HG02840 (cell line): ENCODE measurements around the gene SHB.
"Not testable (repeated sequence)": the region's sequence is repeated elsewhere in the genome, so short reads cannot be mapped to it uniquely, and the experiment has no call there.

ENCODE experiments used
- ATAC-seq: cut with Tn5 transposase; IDR thresholded peaks from one replicate; pipeline ENCODE4 v1.9.1; 2021; ENCODE audit warnings: mild to moderate bottlenecking, moderate library complexity, moderate number of reproducible peaks; ENCODE audit not compliant: unreplicated experiment, low FRiP score

The SHB gene

DNA sequence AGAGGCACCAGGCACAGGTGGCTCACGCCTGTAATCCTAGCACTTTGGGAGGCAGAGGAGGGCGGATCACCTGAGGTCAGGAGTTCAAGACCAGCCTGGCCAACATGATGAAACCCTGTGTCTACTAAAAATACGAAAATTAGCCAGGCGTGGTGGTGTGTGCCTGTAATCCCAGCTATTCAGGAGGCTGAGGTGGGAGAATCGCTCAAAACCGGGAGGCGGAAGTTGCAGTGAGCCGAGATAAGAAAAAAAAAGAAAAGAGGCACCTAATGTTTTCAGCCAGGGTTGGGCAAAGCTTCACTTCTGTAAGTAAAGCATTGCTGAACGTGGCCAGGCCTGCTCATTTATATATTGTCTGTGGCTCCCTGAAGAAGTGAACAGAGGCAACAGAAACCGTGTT, 23.1 kb downstream of the SHB start:
- not testable (repeated sequence) for ATAC-seq

DNA sequence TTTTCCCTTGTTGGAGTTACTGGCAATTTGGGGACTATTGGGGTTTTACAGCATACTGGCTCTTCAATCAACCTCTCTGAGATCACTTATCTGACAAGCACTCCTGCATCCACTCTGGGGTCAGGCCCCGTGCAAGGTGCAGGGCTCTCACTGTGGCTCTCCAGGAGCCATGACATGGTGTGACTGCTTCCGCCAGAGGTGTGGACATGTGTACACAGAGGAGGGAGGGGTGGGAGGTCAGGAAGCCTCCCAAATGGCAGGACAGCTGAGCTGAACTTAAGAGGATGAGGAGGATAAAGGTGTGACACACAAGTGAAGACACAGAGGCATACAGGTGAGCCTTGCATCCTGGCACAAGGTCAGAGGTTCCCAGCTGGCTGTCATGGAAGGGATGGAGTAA, 24.3 kb downstream of the SHB start:
- no peak for ATAC-seq

DNA sequence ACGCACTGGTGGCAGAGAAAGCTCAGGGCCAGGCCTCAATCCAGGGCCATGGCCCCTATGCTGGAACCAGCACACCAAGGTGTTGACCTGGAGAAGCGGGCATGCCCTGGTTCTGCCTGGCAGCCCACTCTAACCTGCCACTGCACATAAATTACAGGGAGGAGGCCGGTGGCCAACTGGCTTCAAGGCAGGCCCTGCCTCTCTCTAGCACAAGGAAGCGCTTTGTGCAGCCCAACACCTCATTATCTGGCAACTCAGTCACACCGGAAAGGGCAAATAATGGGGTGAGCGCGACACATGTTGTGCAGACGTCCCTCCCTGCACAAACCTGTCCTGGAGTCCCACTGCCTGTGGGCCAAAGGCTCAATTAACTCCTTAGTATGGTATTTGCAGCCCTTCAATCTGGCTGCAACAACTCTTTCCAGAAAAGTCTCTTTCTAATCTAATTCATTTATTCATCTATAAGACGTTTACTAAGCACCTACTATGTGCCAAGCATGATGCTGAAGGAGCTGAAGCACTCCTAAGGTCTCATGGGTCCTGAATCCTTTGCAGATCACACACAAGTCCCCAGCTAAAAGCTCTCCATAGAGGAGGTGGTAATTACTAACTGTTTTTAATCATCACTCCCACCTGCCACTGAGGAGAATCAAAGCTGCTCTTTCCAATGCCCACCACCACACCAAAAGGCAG, 24.9 kb downstream of the SHB start:
- ATAC-seq = no peak

DNA sequence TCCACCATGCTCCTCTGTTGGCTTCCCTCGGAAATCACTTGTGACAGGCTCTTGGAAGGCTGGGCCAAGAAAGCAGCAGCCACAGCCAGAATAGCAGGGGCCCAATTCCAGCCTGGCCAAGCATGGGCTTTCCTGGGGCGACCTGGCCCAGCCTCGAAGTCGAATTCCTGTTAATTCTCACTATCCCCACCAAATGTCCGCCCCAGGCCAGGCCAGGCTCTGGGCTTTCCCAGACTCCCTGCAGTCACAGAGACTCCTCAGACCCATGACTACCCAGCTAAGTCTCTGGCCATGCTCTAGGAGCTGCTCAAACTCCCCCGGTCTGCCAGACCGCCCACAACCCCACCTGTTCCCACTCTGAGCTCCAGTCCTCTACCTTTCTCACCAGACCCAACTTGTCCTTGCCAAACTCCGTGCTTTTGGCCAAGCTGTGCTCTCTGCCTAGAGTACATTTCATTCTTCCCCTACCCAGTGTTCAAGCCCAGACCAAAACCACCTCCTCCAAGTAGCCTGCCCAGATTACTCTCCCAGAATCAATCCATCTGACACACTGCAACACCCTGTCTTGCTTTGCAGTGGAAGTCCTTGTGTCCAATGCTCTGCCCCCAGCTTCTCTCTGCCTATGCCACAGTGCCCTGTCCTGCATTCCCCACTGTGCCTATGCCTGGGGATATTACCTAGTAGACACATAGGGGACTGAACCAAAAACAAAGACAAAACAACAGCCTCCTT, 26.2 kb downstream of the SHB start:
- no peak for ATAC-seq

DNA sequence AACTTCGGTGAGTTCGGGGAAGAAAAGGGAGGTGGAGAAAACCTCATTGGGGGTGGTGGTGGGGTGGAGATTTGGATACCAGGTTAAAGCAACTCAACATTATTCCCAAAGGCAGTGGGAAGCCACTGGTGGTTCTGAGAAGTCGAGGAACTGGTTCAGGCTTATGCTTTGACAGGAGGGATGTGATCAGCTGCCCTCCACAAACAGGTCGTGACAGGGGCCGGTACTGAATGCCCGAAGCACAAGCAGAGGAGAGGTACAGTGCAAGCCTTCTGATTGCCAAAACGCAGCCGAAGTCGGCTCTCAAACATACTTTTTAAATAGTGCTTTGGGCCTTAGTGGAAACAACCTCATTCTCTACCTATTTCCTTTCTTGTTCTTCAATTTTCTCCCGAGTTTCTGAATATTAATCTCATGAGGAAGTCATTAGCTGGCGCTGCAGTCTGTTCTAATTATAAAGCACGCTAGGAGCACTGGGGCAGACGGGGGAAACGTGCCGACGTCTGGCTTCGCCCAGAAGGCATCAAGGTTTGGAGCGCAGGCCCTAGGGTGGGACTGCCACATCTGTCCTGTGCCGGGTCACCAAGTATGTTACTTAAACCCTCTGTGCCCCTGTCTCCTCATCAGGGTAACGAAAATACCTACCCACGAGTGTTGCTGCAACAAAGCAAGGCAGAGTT, 27.3 kb downstream of the SHB start:
- ATAC-seq = no peak

DNA sequence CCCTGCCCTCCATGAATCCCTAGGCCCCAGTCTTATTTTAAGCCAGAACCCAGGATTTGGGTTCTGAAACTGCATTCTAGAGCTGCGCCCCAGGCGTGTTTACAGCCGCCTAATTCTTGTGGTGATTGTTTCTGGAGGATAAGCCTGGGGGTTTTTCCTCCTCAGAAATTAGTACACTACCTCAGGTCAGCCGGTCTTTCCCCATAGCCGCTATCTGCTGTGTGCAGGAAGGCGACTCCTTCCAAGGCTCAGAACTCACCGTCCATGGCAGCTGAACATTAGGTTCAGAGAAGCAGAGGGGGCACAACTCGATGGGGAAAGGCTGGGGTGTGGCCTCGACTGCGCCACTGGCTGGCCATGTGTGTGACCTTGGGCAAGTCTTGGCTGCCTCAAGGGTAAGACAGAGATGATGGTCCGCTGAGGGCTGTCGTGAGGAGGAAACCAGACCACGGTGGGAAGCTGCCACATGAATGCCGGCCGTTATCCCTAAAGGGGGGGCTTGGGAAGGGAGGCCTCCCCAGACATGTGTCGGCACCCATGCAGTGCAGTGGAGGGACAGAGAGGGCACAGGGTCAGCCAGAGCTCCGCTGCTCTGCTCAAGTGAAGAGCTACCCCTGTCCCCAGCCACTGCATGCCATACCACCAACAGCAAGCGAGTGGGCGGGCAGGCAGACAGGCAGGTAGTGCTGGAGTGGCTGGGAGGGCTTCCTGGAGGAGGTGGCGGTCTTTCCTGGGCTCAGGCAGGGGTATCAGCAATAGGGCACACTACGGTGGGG, 28.9 kb downstream of the SHB start:
- no peak for ATAC-seq

DNA sequence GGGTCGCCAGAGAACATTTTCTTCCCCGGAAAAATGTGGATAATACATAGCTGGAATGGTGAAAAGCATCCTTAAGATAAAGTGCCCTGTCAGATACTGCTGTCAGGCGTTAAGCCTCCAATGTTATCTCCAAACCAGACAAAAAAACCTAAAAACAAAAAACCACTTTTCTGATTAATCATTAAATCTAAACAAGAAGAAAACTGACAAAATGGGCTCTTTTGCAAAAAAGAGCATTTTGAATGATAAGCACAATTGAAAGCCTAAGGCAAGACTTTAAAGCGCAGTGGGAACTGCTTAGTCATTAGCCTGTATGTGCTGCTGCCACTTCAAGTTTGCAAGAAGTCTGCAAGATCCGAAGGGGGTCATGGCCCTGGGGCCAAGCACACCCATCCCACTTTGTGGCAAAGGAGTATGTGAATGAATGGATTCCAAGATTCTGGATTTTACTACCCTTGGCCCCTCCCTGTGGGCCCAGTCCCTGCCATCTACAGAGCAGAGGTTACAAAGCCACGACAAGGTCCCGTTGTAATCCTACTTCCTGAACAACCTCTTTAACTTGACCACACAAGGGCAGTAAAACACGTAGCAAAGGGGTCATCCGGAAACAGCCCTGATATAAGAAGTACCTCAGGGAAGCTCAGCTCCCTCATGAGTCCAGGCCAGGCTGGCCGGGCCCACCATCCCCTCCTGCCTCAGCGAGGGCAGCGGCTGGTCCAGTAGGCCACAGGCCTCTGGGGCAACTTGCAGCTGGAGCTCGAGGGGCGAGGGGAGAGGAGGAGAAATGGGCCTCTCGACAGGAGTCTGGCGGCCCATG, 29.7 kb downstream of the SHB start:
- ATAC-seq = no peak

DNA sequence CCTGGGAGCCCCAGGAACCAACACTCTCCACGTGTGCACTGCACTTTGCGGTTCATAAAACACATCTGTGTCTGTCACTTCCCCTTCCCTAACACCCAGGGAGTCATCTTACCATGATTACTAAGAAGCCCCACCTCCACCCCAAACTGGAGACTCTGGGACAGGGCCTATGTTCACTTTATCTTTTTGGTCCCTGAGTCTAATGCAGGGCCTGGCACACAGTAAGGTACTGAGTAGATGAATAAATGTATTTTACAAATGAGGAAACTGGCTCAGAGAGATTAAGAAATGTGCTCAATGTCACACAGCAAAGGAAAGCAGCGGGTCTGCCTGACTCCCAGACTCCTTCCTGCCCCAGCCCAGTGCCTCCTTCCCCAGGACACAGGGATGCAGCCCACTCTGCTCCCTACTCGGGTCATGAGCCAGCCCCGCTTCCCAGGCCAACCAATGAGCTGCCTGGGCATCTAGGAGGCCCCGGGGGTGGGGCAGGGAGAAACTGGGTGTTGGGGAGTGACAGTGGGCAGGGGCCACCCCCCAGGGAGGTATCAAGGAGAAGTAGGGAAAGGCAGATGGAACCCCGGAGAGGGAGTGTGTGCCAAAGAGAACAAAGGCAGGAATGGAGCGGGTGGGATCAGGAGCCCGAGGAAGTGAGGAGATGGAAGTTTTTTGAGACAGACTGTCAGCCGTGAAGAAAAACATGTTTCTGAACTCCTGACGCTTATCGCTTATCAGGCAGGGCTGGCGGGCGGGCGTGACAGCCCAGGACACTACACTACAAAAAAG, 30.5 kb downstream of the SHB start:
- ATAC-seq = no peak

DNA sequence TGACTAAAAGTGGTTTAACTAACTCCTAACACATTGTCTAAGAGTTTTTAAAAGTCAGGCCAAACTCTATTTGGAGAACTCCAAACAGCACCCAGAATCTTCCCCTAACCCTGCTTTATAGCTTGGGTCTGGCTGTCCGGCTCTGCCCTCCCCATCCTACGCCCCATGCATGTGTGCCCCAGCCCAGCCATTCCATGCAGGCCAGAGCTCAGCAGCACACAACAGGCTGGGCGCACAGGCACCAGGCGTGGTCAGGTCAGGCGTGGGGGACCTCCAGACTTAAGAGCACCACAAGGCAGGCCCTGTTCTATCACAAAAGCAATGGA, 31.1 kb downstream of the SHB start:
- ATAC-seq = no peak

DNA sequence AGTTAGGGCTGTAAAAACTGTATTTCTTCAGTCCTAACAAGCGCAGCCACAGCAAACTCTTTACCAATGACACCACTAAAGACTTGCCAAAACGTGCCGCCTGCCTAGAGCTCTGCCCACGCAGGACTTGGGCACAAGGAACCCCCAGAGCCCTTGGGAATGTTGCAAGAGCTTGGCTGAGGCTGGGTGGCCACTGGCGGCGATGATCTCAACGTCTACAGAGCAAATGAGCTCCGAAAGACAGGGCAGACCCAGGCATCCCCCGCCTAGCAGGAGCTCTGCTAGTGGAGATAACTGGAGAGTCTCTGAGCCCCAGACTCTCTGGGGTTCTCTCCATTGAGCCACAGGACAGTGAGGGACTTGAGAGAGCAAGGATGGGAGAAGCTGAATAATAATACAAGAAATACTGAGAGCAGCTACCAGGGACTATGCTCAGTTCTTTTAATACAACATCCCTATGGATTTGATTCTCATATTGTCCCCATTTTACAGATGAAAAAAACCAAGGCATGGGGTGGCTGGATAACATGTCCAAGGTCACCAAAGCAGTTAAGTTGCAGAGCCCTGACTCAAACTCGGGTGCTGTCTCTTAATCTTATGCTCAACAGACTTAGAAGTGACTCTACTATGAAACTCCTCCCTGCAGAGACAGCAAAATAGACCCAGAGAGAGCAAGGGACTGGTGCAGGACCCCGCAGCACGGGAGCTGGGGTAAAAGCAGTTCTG, 32.5 kb downstream of the SHB start:
- ATAC-seq = no peak

DNA sequence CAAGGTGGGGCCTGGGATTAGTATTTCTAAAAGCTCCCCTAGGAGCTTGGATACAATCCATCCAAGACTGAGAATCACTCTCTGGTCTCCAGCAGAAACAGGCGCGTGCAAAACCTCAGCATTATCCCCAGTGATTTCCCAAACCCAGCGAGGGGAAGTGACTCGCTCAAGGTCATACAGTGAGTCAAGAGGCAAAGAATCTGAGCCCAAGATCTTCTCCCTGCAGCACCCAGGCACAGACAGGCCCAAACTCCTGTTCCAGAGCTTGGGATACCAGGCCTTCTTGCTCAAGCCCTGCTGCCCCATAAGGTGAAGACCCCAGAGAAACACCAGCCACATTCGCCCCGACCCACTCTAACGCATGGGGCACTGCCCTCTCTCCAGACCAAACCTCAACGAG, 33.2 kb downstream of the SHB start:
- no peak for ATAC-seq

DNA sequence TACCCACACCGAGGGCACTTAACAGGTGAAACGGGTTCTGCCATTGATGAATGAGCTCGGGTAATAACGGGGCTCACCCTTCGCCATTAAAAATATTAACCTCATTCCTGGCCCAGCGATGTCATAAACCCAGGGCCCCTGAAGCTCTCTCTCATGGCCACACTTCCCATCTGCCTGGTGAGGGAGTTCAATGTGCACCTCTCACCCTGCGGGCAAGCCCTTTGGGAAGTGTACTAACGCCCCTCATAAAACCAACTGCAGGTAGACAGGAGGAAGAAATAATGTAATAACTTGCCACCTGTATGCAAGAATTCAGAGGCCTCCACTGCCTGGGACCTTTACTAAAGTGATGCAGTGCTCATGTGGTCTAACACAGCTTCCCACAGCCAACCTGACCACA, 35.1 kb downstream of the SHB start:
- no peak for ATAC-seq

DNA sequence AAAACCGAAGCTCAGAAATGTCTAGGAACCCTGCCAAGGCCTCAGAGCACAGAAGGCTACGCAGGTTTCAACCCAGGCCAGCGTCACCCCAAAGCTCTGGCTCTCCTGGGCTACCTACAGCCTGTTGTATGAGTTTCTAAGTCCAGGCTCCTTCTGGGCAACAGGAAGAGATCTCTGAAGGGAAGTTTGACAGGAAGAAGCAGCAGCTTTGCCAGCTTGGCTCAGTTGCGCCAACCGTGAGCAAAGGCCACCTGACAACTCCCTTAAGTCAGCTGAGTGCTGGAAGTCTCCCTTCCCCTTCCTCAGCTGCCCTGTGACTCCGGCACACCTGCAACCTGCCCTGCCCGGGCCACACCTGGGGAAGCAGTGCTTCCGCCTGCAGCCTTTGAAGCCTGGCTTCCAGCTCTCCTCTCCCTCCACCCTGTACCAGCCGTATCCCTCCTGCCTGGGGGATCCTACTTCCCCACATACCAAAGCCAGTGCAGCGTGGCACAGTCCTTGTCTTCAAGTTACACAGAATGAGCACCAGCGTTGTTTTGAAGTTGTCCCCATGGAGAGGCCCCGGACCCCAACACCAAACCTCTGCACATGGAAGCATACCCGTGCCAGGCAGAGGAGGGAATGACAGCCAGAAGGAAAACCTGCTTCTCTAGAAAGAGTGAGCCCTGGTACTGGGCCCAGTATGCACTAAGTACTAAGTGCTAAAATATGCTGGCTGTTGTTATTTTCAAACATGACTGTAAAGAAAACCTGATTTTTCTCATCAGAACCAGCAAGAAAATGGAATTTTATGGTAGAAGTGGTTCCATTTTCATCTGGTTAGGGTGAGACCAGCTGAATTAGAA, 36.5 kb downstream of the SHB start:
- ATAC-seq = no peak

DNA sequence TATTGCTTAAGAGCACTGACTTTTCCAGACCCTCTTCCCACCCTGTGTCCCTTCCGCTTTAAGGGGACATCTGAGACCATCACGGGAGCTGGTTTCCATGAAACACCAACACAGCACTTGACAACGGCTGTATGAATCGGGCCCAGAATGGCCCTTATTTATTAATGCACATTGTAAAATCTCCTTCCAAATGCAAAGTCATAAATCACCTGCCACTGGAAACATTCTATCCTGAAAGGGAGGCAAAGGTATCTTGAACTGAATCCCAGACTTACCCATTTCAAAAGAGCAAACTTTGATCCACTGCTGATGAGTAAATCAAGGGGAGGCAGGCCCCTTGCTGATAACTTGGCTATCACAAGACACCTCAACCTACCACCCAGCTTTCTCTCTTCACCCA, 37.4 kb downstream of the SHB start:
- no peak for ATAC-seq

DNA sequence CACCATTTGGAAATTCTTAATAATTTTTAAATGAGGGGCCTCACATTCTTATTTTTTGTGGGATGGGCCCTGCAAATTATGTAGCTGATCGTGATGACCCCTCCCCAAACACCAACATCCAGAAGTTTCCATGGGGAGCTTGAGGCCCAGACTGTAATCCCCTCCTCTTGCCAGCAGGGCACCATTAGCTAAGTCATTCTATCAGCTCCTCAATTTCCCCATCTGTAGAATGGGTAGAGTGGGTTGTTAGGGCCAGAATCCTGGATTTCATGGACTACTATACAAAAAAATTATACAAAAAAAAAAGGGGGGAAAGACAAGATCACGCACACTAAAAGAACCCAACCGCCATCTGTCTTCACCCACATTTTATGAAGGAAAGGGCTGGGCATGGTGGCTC, 38.4 kb downstream of the SHB start:
- no peak for ATAC-seq

DNA sequence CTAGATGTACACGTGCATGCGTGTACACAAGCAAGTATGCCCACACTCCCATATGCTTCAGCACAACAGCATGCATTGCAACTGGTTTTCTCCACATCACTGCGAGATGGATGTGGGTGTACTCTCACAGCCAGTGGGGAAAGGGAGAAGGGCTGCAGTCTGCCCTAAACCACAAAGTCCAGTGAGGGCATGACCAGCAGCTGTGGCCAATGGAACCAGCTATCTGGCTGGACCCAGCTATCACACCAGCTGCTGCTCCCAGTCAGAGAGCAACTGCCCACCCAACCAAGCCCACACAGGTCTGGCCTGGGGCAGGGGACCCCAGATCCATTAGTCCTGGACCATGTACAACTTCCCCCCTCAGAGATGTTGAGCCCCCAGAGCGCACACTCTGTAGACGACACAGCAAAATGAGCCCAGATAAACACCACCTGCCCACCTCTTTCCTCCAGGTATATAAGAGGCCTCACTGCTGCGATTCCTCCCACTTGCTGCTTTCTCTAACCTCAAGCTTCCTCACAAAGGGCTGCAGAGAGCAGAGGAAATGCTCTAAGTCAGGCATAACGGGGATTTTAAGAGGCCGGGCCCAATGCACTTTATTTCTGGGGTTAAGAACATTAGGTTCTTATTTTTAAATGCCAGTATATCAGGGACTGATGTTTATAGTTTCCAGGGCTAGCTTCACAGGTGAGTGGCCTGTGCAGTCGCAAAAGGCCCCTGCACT, 39.0 kb downstream of the SHB start:
- ATAC-seq = no peak

DNA sequence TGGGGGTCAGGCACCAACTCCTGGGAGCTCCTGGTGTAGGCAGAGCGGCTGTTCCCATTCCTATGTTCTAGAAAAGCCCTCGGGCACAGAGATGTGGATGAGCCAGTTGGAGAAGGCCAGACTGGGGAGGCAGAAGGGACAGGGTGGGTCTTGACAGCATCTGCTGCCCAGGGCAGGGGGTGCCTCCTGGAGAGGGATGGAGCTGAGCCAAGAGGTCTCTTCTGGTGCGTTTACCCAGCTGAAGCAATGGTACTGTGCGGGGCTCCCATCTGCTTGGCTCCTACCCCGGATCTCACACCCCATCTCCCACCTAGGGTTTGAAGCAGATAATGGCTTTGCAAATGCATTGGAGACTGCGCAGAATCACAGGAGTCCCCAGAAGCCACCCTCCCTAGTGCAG, 41.3 kb downstream of the SHB start:
- ATAC-seq = no peak
